ENCODE results near the gene OPA1.

OPA1 gene

GRCh38 chr3:193645806-193646205 is 52.8 kb downstream of the OPA1 start:
- Histone ChIP-seq H3K4me1 (ENCODE audit: control insufficient read depth, low read length) (peaks cover 17% of the 10 kb centered on the region), H3K36me3 (ENCODE audit: control insufficient read depth, low read length) (peaks cover 88% of the 10 kb centered on the region), H3K27me3 (ENCODE audit: control insufficient read depth, low read length) (no peaks in the 10 kb centered on the region), H3K4me2 (ENCODE audit: low read length) (no peak overlapping the region), H3K27ac (ENCODE audit: low read depth, low read length) (no peak overlapping the region), H3K79me2 (ENCODE audit: control insufficient read depth, low read length) (no peaks in the 10 kb centered on the region), H4K20me1 (ENCODE audit: control insufficient read depth, insufficient read depth, low read depth, low read length) (no peaks in the 10 kb centered on the region), H3K9me2 (replicated peaks; ENCODE audit: control insufficient read depth, low read length) (no peaks in the 10 kb centered on the region), H3K9me3 (ENCODE audit: control insufficient read depth, insufficient read depth, low read length) (no peaks in the 10 kb centered on the region), H3K4me3 (ENCODE audit: low read length) (no peak overlapping the region), H3F3A (ENCODE audit: control insufficient read depth, insufficient read depth) (no peaks in the 10 kb centered on the region)
- TF ChIP-seq EZH2phosphoT487 (IDR thresholded peaks at IDR 0.05; ENCODE audit: borderline replicate concordance, low read length) (no peak), CTCF (IDR thresholded peaks at IDR 0.05; ENCODE audit: low read depth, low read length, poor library complexity, severe bottlenecking) (no peak)

GRCh38 chr3:193648542-193649076 is 55.6 kb downstream of the OPA1 start:
- H3K36me3 ChIP-seq (ENCODE audit: control insufficient read depth, low read length) = peaks cover 77% of the 10 kb centered on the region
- no peaks in the 10 kb centered on the region for H4K20me1 ChIP-seq (ENCODE audit: control insufficient read depth, insufficient read depth, low read depth, low read length)
- no peak overlapping the region for H3K4me2 ChIP-seq (ENCODE audit: low read length)
- no peaks in the 10 kb centered on the region for H3K79me2 ChIP-seq (ENCODE audit: control insufficient read depth, low read length)
- peaks cover 17% of the 10 kb centered on the region for H3K4me1 ChIP-seq (ENCODE audit: control insufficient read depth, low read length)
- H3F3A ChIP-seq (ENCODE audit: control insufficient read depth, insufficient read depth) = no peaks in the 10 kb centered on the region
- H3K27me3 ChIP-seq (ENCODE audit: control insufficient read depth, low read length) = no peaks in the 10 kb centered on the region
- no peaks in the 10 kb centered on the region for H3K9me3 ChIP-seq (ENCODE audit: control insufficient read depth, insufficient read depth, low read length)
- H3K27ac ChIP-seq (ENCODE audit: low read depth, low read length) = no peak overlapping the region
- no peak overlapping the region for H3K4me3 ChIP-seq (ENCODE audit: low read length)
- TF ChIP-seq EZH2phosphoT487 (IDR thresholded peaks at IDR 0.05; ENCODE audit: borderline replicate concordance, low read length) (no peak), CTCF (IDR thresholded peaks at IDR 0.05; ENCODE audit: low read depth, low read length, poor library complexity, severe bottlenecking) (no peak)
- no peaks in the 10 kb centered on the region for H3K9me2 ChIP-seq (replicated peaks; ENCODE audit: control insufficient read depth, low read length)

GRCh38 chr3:193650585-193650984 is 57.6 kb downstream of the OPA1 start:
- Histone ChIP-seq H3F3A (ENCODE audit: control insufficient read depth, insufficient read depth) (no peaks in the 10 kb centered on the region), H3K79me2 (ENCODE audit: control insufficient read depth, low read length) (no peaks in the 10 kb centered on the region), H3K36me3 (ENCODE audit: control insufficient read depth, low read length) (peaks cover 62% of the 10 kb centered on the region), H3K4me1 (ENCODE audit: control insufficient read depth, low read length) (peaks cover 2% of the 10 kb centered on the region), H3K9me2 (replicated peaks; ENCODE audit: control insufficient read depth, low read length) (no peaks in the 10 kb centered on the region), H3K27ac (ENCODE audit: low read depth, low read length) (no peak overlapping the region), H3K4me3 (ENCODE audit: low read length) (no peak overlapping the region), H3K27me3 (ENCODE audit: control insufficient read depth, low read length) (no peaks in the 10 kb centered on the region), H4K20me1 (ENCODE audit: control insufficient read depth, insufficient read depth, low read depth, low read length) (no peaks in the 10 kb centered on the region), H3K4me2 (ENCODE audit: low read length) (no peak overlapping the region), H3K9me3 (ENCODE audit: control insufficient read depth, insufficient read depth, low read length) (no peaks in the 10 kb centered on the region)
- TF ChIP-seq EZH2phosphoT487 (IDR thresholded peaks at IDR 0.05; ENCODE audit: borderline replicate concordance, low read length) (no peak), CTCF (IDR thresholded peaks at IDR 0.05; ENCODE audit: low read depth, low read length, poor library complexity, severe bottlenecking) (no peak)

All from DOHH2 (cell line).